ENCODE measurements around the gene AMPH. TPM values are rescaled to one million over a fixed set of nuclear protein-coding genes. Genes with fewer than 3 reads are reported as not detected.

AMPH gene
- total RNA-seq, 1 donor from 2014 or later = 10.7 TPM

DNA sequence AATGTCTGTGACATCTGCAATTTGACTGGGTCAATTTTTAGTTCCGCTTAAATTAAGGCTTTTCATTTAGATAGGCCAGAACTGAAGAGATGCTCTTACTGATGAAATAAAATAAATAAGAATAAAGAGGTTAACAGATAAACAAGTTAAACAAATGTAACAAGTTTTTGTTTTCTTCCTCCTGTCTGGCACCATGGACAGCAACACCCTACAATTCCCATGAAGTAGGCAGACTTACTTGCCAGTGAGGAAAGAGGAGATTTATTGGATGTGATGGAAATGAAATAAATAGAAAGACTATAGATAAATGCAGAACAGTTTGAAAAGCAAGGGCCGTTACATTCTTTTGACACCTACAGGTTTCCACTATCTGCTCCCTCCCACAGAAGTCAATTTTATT lies 118.5 kb downstream of the AMPH start:
- peaks cover 6% of the 10 kb centered on the region for H3K4me1 Mint-ChIP-seq (ENCODE audit: unreplicated experiment)
- no peak overlapping the region for H3K4me3 Mint-ChIP-seq (ENCODE audit: unreplicated experiment)
- H3K9me3 Mint-ChIP-seq (ENCODE audit: unreplicated experiment) = peaks cover 6% of the 10 kb centered on the region
- H3K36me3 Mint-ChIP-seq (ENCODE audit: unreplicated experiment) = no peaks in the 10 kb centered on the region
- H3K27me3 Mint-ChIP-seq (ENCODE audit: unreplicated experiment) = no peaks in the 10 kb centered on the region
- TF ChIP-seq, protein P1, sequence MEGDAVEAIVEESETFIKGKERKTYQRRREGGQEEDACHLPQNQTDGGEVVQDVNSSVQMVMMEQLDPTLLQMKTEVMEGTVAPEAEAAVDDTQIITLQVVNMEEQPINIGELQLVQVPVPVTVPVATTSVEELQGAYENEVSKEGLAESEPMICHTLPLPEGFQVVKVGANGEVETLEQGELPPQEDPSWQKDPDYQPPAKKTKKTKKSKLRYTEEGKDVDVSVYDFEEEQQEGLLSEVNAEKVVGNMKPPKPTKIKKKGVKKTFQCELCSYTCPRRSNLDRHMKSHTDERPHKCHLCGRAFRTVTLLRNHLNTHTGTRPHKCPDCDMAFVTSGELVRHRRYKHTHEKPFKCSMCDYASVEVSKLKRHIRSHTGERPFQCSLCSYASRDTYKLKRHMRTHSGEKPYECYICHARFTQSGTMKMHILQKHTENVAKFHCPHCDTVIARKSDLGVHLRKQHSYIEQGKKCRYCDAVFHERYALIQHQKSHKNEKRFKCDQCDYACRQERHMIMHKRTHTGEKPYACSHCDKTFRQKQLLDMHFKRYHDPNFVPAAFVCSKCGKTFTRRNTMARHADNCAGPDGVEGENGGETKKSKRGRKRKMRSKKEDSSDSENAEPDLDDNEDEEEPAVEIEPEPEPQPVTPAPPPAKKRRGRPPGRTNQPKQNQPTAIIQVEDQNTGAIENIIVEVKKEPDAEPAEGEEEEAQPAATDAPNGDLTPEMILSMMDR (IDR thresholded peaks at IDR 0.05) = no peak
- no peak for DNase-seq (ENCODE audit: extremely low spot score, unreplicated experiment)
- no peak overlapping the region for H3K27ac Mint-ChIP-seq (ENCODE audit: unreplicated experiment)

DNA sequence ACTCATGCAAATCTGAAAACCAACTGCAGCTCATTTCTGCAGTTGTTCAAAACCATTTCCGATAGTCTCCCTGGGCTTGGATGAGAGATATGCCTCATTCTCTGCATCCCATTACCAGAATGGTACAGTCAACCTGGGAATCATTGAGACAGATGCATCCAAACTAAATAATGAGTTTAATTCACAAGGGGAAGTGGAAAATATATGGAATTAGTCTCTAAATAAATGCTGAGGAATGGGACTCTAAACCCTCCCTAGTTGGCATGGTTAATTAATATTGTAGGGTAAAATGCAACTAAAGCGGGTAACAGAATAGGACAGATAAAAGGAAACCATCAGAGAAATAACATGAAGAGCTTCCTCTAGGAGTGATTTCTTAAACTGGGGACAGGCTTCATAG lies 118.9 kb downstream of the AMPH start:
- Mint-ChIP-seq H3K9me3 (ENCODE audit: unreplicated experiment) (peaks cover 6% of the 10 kb centered on the region), H3K27me3 (ENCODE audit: unreplicated experiment) (no peaks in the 10 kb centered on the region), H3K4me3 (ENCODE audit: unreplicated experiment) (no peak overlapping the region), H3K36me3 (ENCODE audit: unreplicated experiment) (no peaks in the 10 kb centered on the region), H3K27ac (ENCODE audit: unreplicated experiment) (no peak overlapping the region), H3K4me1 (ENCODE audit: unreplicated experiment) (peaks cover 11% of the 10 kb centered on the region)
- TF ChIP-seq, protein P1 (IDR thresholded peaks at IDR 0.05) = no peak
- DNase-seq (ENCODE audit: extremely low spot score, unreplicated experiment) = no peak

DNA sequence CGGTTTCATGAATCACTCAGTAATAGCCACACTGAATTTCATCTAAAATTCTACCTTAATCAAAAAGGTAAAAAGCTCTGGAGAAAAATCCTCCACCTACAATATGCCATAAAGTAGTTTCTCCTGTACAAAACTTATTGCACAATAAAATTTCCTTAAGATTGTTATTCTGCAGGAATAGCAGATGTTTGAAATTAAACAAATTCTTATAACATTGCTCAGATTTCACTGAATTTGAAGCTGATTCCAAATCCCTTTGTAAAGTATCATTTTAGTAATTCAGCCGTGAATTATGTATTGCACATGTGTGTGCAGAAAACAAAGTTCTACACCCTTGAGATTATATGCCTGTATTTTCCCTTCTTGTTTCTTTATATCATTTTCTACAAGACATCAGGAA lies 123.8 kb downstream of the AMPH start:
- no peaks in the 10 kb centered on the region for H3K27me3 Mint-ChIP-seq (ENCODE audit: unreplicated experiment)
- H3K27ac Mint-ChIP-seq (ENCODE audit: unreplicated experiment) = no peak overlapping the region
- peaks cover 8% of the 10 kb centered on the region for H3K4me1 Mint-ChIP-seq (ENCODE audit: unreplicated experiment)
- no peak for DNase-seq (ENCODE audit: extremely low spot score, unreplicated experiment)
- H3K4me3 Mint-ChIP-seq (ENCODE audit: unreplicated experiment) = no peak overlapping the region
- no peaks in the 10 kb centered on the region for H3K36me3 Mint-ChIP-seq (ENCODE audit: unreplicated experiment)
- H3K9me3 Mint-ChIP-seq (ENCODE audit: unreplicated experiment) = no peaks in the 10 kb centered on the region
- TF ChIP-seq, protein P1 (IDR thresholded peaks at IDR 0.05) = no peak

DNA sequence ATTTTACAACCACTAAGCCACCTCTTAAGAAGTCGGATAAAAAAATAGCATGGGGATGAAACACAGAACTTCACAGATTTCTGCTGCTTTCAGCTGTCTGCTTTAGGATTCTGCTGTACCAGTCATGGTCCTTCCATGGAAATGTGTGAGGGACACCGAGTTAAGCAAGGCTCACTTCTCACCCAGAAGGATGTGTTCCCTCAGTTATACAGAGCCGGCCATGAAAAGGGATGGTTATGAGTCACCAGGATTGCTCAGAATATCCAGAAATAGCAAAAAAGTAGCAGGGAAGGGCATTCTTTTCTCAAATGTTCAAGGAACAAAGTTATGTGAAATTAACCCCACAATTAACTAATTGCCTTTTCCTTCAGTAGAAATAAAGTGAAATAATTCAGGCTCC lies 124.4 kb downstream of the AMPH start:
- no peak for DNase-seq (ENCODE audit: extremely low spot score, unreplicated experiment)
- Mint-ChIP-seq H3K4me1 (ENCODE audit: unreplicated experiment) (peaks cover 8% of the 10 kb centered on the region), H3K4me3 (ENCODE audit: unreplicated experiment) (no peak overlapping the region)

DNA sequence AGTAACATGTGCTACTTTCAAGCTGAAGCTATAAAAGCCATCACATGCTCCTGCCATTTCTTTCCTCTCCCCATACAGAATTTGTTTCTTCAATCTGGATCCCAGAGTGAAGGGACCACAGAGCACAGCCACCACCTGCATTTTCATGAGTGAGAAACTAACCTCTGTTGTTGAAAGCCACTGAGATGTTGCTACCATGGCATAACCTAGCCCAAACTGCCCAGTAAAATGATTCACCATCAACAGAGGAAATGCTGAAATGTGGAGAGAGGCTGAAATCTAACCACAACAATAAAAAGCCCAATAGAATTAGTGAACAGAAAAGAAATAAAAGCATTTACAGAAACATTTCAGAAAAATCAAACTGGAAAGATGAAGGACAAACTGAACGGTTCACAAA lies 125.2 kb downstream of the AMPH start:
- Mint-ChIP-seq H3K4me3 (ENCODE audit: unreplicated experiment) (no peak overlapping the region), H3K9me3 (ENCODE audit: unreplicated experiment) (no peaks in the 10 kb centered on the region), H3K27ac (ENCODE audit: unreplicated experiment) (no peak overlapping the region), H3K27me3 (ENCODE audit: unreplicated experiment) (no peaks in the 10 kb centered on the region), H3K4me1 (ENCODE audit: unreplicated experiment) (peaks cover 8% of the 10 kb centered on the region), H3K36me3 (ENCODE audit: unreplicated experiment) (no peaks in the 10 kb centered on the region)
- DNase-seq (ENCODE audit: extremely low spot score, unreplicated experiment) = no peak
- TF ChIP-seq, protein P1 (IDR thresholded peaks at IDR 0.05) = no peak

More for the DNA sequence above, 124.4 kb downstream of the AMPH start:
- TF ChIP-seq, protein P1 (IDR thresholded peaks at IDR 0.05) = no peak
- Mint-ChIP-seq H3K27ac (ENCODE audit: unreplicated experiment) (no peak overlapping the region), H3K27me3 (ENCODE audit: unreplicated experiment) (no peaks in the 10 kb centered on the region), H3K36me3 (ENCODE audit: unreplicated experiment) (no peaks in the 10 kb centered on the region), H3K9me3 (ENCODE audit: unreplicated experiment) (no peaks in the 10 kb centered on the region)

Data from osteocyte (in vitro differentiated cells).